H1 (cell line): Measurements from ENCODE around the gene MCC.

Experiments used
- CHD2 ChIP-seq: IDR thresholded peaks from 2 replicates; pipeline ENCODE4 v1.6.1; 2012; ENCODE audit warnings: low read length, improper control_type of control experiment
- EP300 ChIP-seq, 2 experiments: IDR thresholded peaks; 1 replicate in 1 of 2; 2 replicates in 1 of 2; pipeline ENCODE4 v1.6.1; 2011 to 2012; ENCODE audit warnings: low read depth in 2 of 2, low read length in 2 of 2, mild to moderate bottlenecking in 2 of 2, borderline replicate concordance in 1 of 2, inconsistent platforms in 1 of 2, moderate library complexity in 1 of 2
- HDAC2 ChIP-seq, 2 experiments: fragments of 300-600 bp in 1 of 2; sonication (generic) in 1 of 2; IDR thresholded peaks; 2 replicates each; pipeline ENCODE4 v1.6.1; 2011 to 2012; ENCODE audit warnings: low read depth in 2 of 2, low read length in 2 of 2, mild to moderate bottlenecking in 2 of 2, moderate library complexity in 2 of 2, borderline replicate concordance in 1 of 2, inconsistent platforms in 1 of 2
- JUN ChIP-seq: IDR thresholded peaks from 2 replicates; pipeline ENCODE4 v1.6.1; 2011; ENCODE audit warnings: low read depth, mild to moderate bottlenecking, improper control_type of control experiment, low read length
- POLR2AphosphoS5 ChIP-seq: IDR thresholded peaks from 2 replicates; pipeline ENCODE4 v1.6.1; 2011; ENCODE audit warnings: low read depth, low read length
- RBBP5 ChIP-seq: IDR thresholded peaks from 2 replicates; pipeline ENCODE4 v1.7.1; 2012; ENCODE audit warnings: low read depth, mild to moderate bottlenecking, inconsistent platforms, low read length, moderate library complexity, borderline replicate concordance
- RNF2 ChIP-seq: fragments of 200-900, 300-1000 bp; sonication (generic); IDR thresholded peaks from 2 replicates; pipeline ENCODE4 v1.7.1; 2016; ENCODE audit warnings: borderline replicate concordance, low read depth, mild to moderate bottlenecking, antibody characterized with exemption, low read length; ENCODE audit not compliant: poor library complexity, severe bottlenecking; ENCODE audit errors: missing control alignments
- SP1 ChIP-seq: IDR thresholded peaks from 2 replicates; pipeline ENCODE4 v1.6.1; 2011; ENCODE audit warnings: low read depth, low read length
- TAF1 ChIP-seq: IDR thresholded peaks from 2 replicates; pipeline ENCODE4 v1.6.1; 2011; ENCODE audit warnings: mild to moderate bottlenecking, low read depth, low read length
- TF ChIP-seq, protein P1 (sequence below), 3 experiments: IDR thresholded peaks; 1 replicate in 2 of 3; 2 replicates in 1 of 3; pipeline versions ENCODE4 v1.5.1 to v1.6.1; 2011; ENCODE audit warnings: low read length in 3 of 3, mild to moderate bottlenecking in 3 of 3, inconsistent platforms in 2 of 3, low read depth in 1 of 3, moderate library complexity in 1 of 3; ENCODE audit not compliant: insufficient read depth in 1 of 3; ENCODE audit errors: control extremely low read depth in 1 of 3

DNA sequence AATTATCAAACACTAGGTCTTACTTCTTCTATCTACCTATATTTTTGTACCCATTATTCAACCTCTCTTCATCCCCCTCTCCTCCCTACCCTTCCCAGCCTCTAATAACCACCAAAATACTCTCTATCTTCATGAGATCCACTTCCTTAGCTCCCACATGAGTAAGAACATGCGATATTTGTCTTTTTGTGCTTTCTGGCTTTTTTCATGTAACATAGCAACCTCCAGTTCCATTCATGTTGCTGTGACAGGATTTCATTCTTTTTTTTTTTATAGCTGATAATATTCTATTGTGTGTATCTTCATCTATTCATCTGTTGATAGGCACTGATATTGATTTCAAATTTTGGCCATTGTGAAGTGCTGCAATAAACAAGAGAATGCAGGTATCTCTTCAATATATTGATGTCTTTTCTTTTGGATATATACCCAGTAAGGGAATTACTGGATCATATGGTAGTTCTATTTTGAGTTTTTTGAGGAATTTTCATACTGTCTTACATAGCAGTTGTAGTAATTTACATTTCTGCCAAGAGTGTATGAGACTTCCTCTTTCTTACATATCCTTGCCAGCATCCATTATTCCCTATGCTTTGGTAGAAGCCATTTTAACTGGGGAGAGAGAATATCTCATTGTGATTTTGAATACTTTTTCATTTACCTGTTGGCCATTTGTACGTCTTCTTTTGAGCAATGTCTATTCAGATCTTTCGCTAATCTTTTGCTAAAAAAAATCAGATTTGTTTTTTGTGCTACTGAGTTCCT, 354.9 kb downstream of the MCC start:
- TF ChIP-seq, protein P1, sequence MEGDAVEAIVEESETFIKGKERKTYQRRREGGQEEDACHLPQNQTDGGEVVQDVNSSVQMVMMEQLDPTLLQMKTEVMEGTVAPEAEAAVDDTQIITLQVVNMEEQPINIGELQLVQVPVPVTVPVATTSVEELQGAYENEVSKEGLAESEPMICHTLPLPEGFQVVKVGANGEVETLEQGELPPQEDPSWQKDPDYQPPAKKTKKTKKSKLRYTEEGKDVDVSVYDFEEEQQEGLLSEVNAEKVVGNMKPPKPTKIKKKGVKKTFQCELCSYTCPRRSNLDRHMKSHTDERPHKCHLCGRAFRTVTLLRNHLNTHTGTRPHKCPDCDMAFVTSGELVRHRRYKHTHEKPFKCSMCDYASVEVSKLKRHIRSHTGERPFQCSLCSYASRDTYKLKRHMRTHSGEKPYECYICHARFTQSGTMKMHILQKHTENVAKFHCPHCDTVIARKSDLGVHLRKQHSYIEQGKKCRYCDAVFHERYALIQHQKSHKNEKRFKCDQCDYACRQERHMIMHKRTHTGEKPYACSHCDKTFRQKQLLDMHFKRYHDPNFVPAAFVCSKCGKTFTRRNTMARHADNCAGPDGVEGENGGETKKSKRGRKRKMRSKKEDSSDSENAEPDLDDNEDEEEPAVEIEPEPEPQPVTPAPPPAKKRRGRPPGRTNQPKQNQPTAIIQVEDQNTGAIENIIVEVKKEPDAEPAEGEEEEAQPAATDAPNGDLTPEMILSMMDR (IDR thresholded peaks at IDR 0.05; ENCODE audit: control extremely low read depth in 1 of 3, insufficient read depth in 1 of 3, low read depth in 1 of 3, low read length in 3 of 3): no peak
- TF ChIP-seq CHD2 (no peak), SP1 (no peak), JUN (no peak), POLR2AphosphoS5 (no peak), EP300 (IDR thresholded peaks at IDR 0.05; ENCODE audit: borderline replicate concordance in 1 of 2, low read depth in 2 of 2, low read length in 2 of 2) (no peak), HDAC2 (IDR thresholded peaks at IDR 0.05; ENCODE audit: borderline replicate concordance in 1 of 2, low read depth in 2 of 2, low read length in 2 of 2) (no peak), RBBP5 (no peak), TAF1 (no peak), RNF2 (no peak)
